ENCODE measurements around the gene ZNF451.
A peak's percentile ranks its signal among the peaks of the same experiment; 100 is the strongest.
"Not testable (repeated sequence)": the region's sequence is repeated elsewhere in the genome, so short reads cannot be mapped to it uniquely, and the experiment has no call there.

ZNF451 gene

GRCh38 chr6:57089687-57090457 lies at the start of gene ZNF451:
TSS of gene ZNF451 (plus strand) at chr6:57090188. CDS start at chr6:57090254, 66 bp downstream.
- peak; percentile 96 for DNase-seq (ENCODE audit: low read depth)

- not testable (repeated sequence) for DNase-seq (ENCODE audit: low read depth)
Measured at GRCh38 chr6:57044061-57044460, 45.9 kb upstream of the ZNF451 start.

- no peak for DNase-seq (ENCODE audit: low read depth)
Measured at GRCh38 chr6:57044568-57044967, 45.4 kb upstream of the ZNF451 start.

- peak; percentile 63 for DNase-seq (ENCODE audit: low read depth)
Measured at GRCh38 chr6:57046332-57047256, 43.4 kb upstream of the ZNF451 start, which contains the start of gene KIAA1586. TSS of gene KIAA1586 (plus strand) at chr6:57046693. CDS start at chr6:57046756, 63 bp downstream.

GRCh38 chr6:57047257-57047585 lies 42.8 kb upstream of the ZNF451 start:
- not testable (repeated sequence) for DNase-seq (ENCODE audit: low read depth)

GRCh38 chr6:57047859-57048258 lies 42.1 kb upstream of the ZNF451 start:
- DNase-seq (ENCODE audit: low read depth): not testable (repeated sequence)

- no peak for DNase-seq (ENCODE audit: low read depth)
Measured at GRCh38 chr6:57048577-57048976, 41.4 kb upstream of the ZNF451 start.

- DNase-seq (ENCODE audit: low read depth): no peak
Measured at GRCh38 chr6:57063847-57064246, 26.1 kb upstream of the ZNF451 start.

- no peak for DNase-seq (ENCODE audit: low read depth)
Measured at GRCh38 chr6:57064809-57065208, 25.2 kb upstream of the ZNF451 start.

- no peak for DNase-seq (ENCODE audit: low read depth)
Measured at GRCh38 chr6:57068061-57068460, 21.9 kb upstream of the ZNF451 start.

GRCh38 chr6:57069228-57069627 lies 20.8 kb upstream of the ZNF451 start:
- DNase-seq (ENCODE audit: low read depth): no peak

GRCh38 chr6:57069920-57070331 lies 20.1 kb upstream of the ZNF451 start:
- DNase-seq (ENCODE audit: low read depth): no peak

- DNase-seq (ENCODE audit: low read depth): no peak
Measured at GRCh38 chr6:57072108-57072507, 17.9 kb upstream of the ZNF451 start.

GRCh38 chr6:57074383-57074782 lies 15.6 kb upstream of the ZNF451 start:
- DNase-seq (ENCODE audit: low read depth): no peak

- no peak for DNase-seq (ENCODE audit: low read depth)
Measured at GRCh38 chr6:57075092-57075491, 14.9 kb upstream of the ZNF451 start.

- DNase-seq (ENCODE audit: low read depth): no peak
Measured at GRCh38 chr6:57078531-57079207, 11.3 kb upstream of the ZNF451 start.

- DNase-seq (ENCODE audit: low read depth): no peak
Measured at GRCh38 chr6:57085471-57085870, 4.5 kb upstream of the ZNF451 start.

- no peak for DNase-seq (ENCODE audit: low read depth)
Measured at GRCh38 chr6:57086843-57087242, 3.1 kb upstream of the ZNF451 start.

- DNase-seq (ENCODE audit: low read depth): no peak
Measured at GRCh38 chr6:57087916-57088315, 2.1 kb upstream of the ZNF451 start.

GRCh38 chr6:57089265-57089664 lies 723 bp upstream of the ZNF451 start:
- DNase-seq (ENCODE audit: low read depth): no peak

- DNase-seq (ENCODE audit: low read depth): not testable (repeated sequence)
Measured at GRCh38 chr6:57090458-57091067, 575 bp downstream of the ZNF451 start.

GRCh38 chr6:57091375-57091774 lies 1.4 kb downstream of the ZNF451 start:
- not testable (repeated sequence) for DNase-seq (ENCODE audit: low read depth)

Data from stimulated activated CD8-positive, alpha-beta memory T cell treated with anti-CD3 and anti-CD28 coated beads, Interleukin-7, amount 100 ng/mL, for 24 hours (primary cell).